H1 (cell line): ENCODE data around the gene STK11. TPM values are rescaled to one million over a fixed set of nuclear protein-coding genes. Genes with fewer than 3 reads are reported as not detected.
A peak's percentile ranks its signal among the peaks of the same experiment; 100 is the strongest.

Source experiments
- CTCF ChIA-PET: fragments of 300-600 bp; sonication (Branson Sonifier 250); formaldehyde crosslinking; loops from one replicate; lab custom pipeline; 2021; ENCODE audit not compliant: partially characterized antibody; lab: Charles Lee
- POLR2A ChIA-PET: fragments of 300-600 bp; sonication (Branson Sonifier 250); formaldehyde crosslinking; loops from one replicate; lab custom pipeline; 2021; ENCODE audit warnings: inconsistent platforms; ENCODE audit not compliant: partially characterized antibody; lab: Charles Lee
- DNase-seq, 2 experiments: peaks; one replicate each; pipeline versions ENCODE4 v3.0.0 to v3.0.0-alpha.2; 2010 to 2022; ENCODE audit warnings: low spot score in 2 of 2, low read depth in 1 of 2, mixed read lengths in 1 of 2
- FAIRE-seq: peaks from 2 replicates; lab custom pipeline; 2011; peaks lifted over from hg19 to GRCh38; lab: Jason Lieb, UNC
- H2AFZ ChIP-seq: 2 replicates; pipeline ENCODE4 v1.8.1; 2012; ENCODE audit warnings: low read length, inconsistent platforms
- H2AK5ac ChIP-seq: 2 replicates; pipeline ENCODE4 v1.6.1; 2013; ENCODE audit warnings: low read depth, low read length
- H2BK120ac ChIP-seq: replicated peaks from 2 replicates; pipeline ENCODE3; 2013; ENCODE audit warnings: low read depth, low read length, inconsistent platforms
- H2BK12ac ChIP-seq: 2 replicates; pipeline ENCODE4 v1.6.1; 2013; ENCODE audit warnings: low read depth, low read length
- H2BK15ac ChIP-seq: 2 replicates; pipeline ENCODE4 v1.6.1; 2013; ENCODE audit warnings: low read length
- H2BK20ac ChIP-seq: 2 replicates; pipeline ENCODE4 v1.6.1; 2013; ENCODE audit warnings: low read length
- H2BK5ac ChIP-seq: 2 replicates; pipeline ENCODE4 v1.6.1; 2013; ENCODE audit warnings: low read depth, low read length
- H3K14ac ChIP-seq: 2 replicates; pipeline ENCODE4 v1.6.1; 2013; ENCODE audit warnings: inconsistent platforms; ENCODE audit not compliant: insufficient read length
- H3K18ac ChIP-seq: 2 replicates; pipeline ENCODE4 v1.6.1; 2013; ENCODE audit warnings: low read length; ENCODE audit errors: extremely low read depth
- H3K23ac ChIP-seq: 2 replicates; pipeline ENCODE4 v1.6.1; 2013; ENCODE audit warnings: inconsistent platforms; ENCODE audit not compliant: insufficient read length
- H3K23me2 ChIP-seq: 2 replicates; pipeline ENCODE4 v1.6.1; 2013; ENCODE audit warnings: low read depth, low read length
- H3K27ac ChIP-seq: 2 replicates; pipeline ENCODE4 v1.6.1; 2011; ENCODE audit warnings: low read depth, low read length, inconsistent platforms
- H3K27me3 ChIP-seq, 4 experiments: replicated peaks in 1 of 4; 1 replicate in 1 of 4; 2 replicates in 3 of 4; pipeline versions ENCODE4 v1.6.1 to v1.8.1; 2011 to 2013; ENCODE audit warnings: low read length in 3 of 4, mild to moderate bottlenecking in 3 of 4, inconsistent platforms in 2 of 4, mixed read lengths in 2 of 4, moderate library complexity in 1 of 4; ENCODE audit not compliant: control insufficient read depth in 3 of 4, insufficient read depth in 3 of 4; ENCODE audit errors: extremely low read depth in 1 of 4
- H3K36me3 ChIP-seq, 4 experiments: 2 replicates each; pipeline versions ENCODE4 v1.6.1 to v1.8.1; 2011 to 2013; ENCODE audit warnings: mild to moderate bottlenecking in 4 of 4, low read length in 3 of 4, moderate library complexity in 2 of 4, control low read depth in 1 of 4, inconsistent platforms in 1 of 4; ENCODE audit not compliant: insufficient read depth in 4 of 4, control insufficient read depth in 2 of 4
- H3K4ac ChIP-seq: replicated peaks from 2 replicates; pipeline ENCODE3; 2013; ENCODE audit warnings: low read length, low read depth, mixed read lengths, inconsistent platforms; ENCODE audit not compliant: insufficient read length
- H3K4me1 ChIP-seq, 4 experiments: replicated peaks in 1 of 4; 1 replicate in 1 of 4; 2 replicates in 3 of 4; pipeline versions ENCODE4 v1.6.1 to v1.8.1; 2011 to 2013; ENCODE audit warnings: low read length in 3 of 4, inconsistent platforms in 2 of 4, mixed read lengths in 1 of 4; ENCODE audit not compliant: insufficient read depth in 4 of 4, control insufficient read depth in 3 of 4
- H3K4me2 ChIP-seq, 2 experiments: 2 replicates each; pipeline versions ENCODE4 v1.6.1 to v1.8.1; 2011 to 2013; ENCODE audit warnings: low read depth in 2 of 2, low read length in 2 of 2, control low read depth in 1 of 2, inconsistent platforms in 1 of 2, mild to moderate bottlenecking in 1 of 2; ENCODE audit not compliant: insufficient read depth in 1 of 2
- H3K4me3 ChIP-seq, 4 experiments: fragments of 200-600, 300-600 bp in 1 of 4; sonication (generic), shearing (Covaris generic), sonication (Bioruptor Twin) in 1 of 4; 2 replicates each; pipeline versions ENCODE4 v1.5.1 to v1.8.1; 2011 to 2016; ENCODE audit warnings: low read length in 4 of 4, low read depth in 3 of 4, control low read depth in 2 of 4, inconsistent platforms in 2 of 4, mild to moderate bottlenecking in 2 of 4, mixed read lengths in 1 of 4, moderate library complexity in 1 of 4; ENCODE audit not compliant: insufficient read depth in 2 of 4; ENCODE audit errors: extremely low read depth in 1 of 4
- H3K56ac ChIP-seq: replicated peaks from 2 replicates; pipeline ENCODE3; 2013; ENCODE audit warnings: low read depth, mild to moderate bottlenecking, mixed read lengths, low read length, inconsistent platforms; ENCODE audit not compliant: insufficient read length
- H3K79me1 ChIP-seq: 2 replicates; pipeline ENCODE4 v1.6.1; 2013; ENCODE audit warnings: low read depth, low read length, control low read depth
- H3K79me2 ChIP-seq, 2 experiments: 2 replicates each; pipeline versions ENCODE4 v1.6.1 to v1.8.1; 2012 to 2013; ENCODE audit warnings: low read length in 2 of 2, mild to moderate bottlenecking in 2 of 2, inconsistent platforms in 1 of 2; ENCODE audit not compliant: insufficient read depth in 2 of 2, control insufficient read depth in 1 of 2
- H3K9ac ChIP-seq, 4 experiments: replicated peaks in 1 of 4; 1 replicate in 1 of 4; 2 replicates in 3 of 4; pipeline versions ENCODE4 v1.6.1 to v1.8.1; 2011 to 2013; ENCODE audit warnings: low read depth in 3 of 4, low read length in 3 of 4, control low read depth in 2 of 4, mild to moderate bottlenecking in 2 of 4, moderate library complexity in 2 of 4, inconsistent platforms in 1 of 4; ENCODE audit errors: extremely low read depth in 1 of 4
- H3K9me3 ChIP-seq, 2 experiments: 2 replicates each; pipeline versions ENCODE4 v1.6.1 to v1.8.1; 2012 to 2013; ENCODE audit warnings: mild to moderate bottlenecking in 2 of 2, moderate library complexity in 2 of 2, control low read depth in 1 of 2, inconsistent platforms in 1 of 2, low read depth in 1 of 2, low read length in 1 of 2, mixed read lengths in 1 of 2; ENCODE audit not compliant: insufficient read depth in 2 of 2
- H4K20me1 ChIP-seq, 2 experiments: replicated peaks in 1 of 2; 2 replicates each; pipeline versions ENCODE3 to v1.8.1; 2011 to 2013; ENCODE audit warnings: inconsistent platforms in 2 of 2, low read length in 2 of 2, mild to moderate bottlenecking in 1 of 2; ENCODE audit not compliant: insufficient read depth in 2 of 2, control insufficient read depth in 1 of 2
- H4K5ac ChIP-seq: 2 replicates; pipeline ENCODE4 v1.6.1; 2013; ENCODE audit warnings: low read length, low read depth, mixed read lengths, inconsistent platforms; ENCODE audit not compliant: insufficient read length
- H4K8ac ChIP-seq: 2 replicates; pipeline ENCODE4 v1.8.0; 2013; ENCODE audit warnings: mild to moderate bottlenecking, moderate library complexity, low read length, inconsistent platforms; ENCODE audit not compliant: insufficient read depth; ENCODE audit errors: extremely low read depth
- H4K91ac ChIP-seq: replicated peaks from 2 replicates; pipeline ENCODE3; 2013; ENCODE audit warnings: low read length, mixed read lengths, inconsistent platforms; ENCODE audit not compliant: insufficient read length
- ZNF274 ChIP-seq: IDR thresholded peaks from 2 replicates; pipeline ENCODE4 v1.7.0; 2012; ENCODE audit warnings: low read length, borderline replicate concordance; ENCODE audit errors: extremely low read depth
- WGBS, 2 experiments: shearing (Covaris generic) in 1 of 2; methylation state at CpG; one replicate each; pipeline versions ENCODE4 v1.1.6 to v1.1.7; 2013 to 2015; ENCODE audit warnings: low lambda C conversion rate in 2 of 2, mixed read lengths in 2 of 2, inconsistent platforms in 1 of 2, low coverage in 1 of 2, missing lambda C conversion rate in 1 of 2; ENCODE audit not compliant: insufficient replicate concordance in 2 of 2, insufficient coverage in 1 of 2, insufficient read length in 1 of 2; ENCODE audit errors: extremely low coverage in 1 of 2, missing lambda C conversion rate in 1 of 2; 5-methylcytosine and 5-hydroxymethylcytosine counted together
- polyA plus RNA-seq, 7 experiments: library from polyadenylated mRNA; depleted of rRNA in 3 of 7; stranded (reverse) in 5 of 7; unstranded in 2 of 7; fragments of >200 nt in 5 of 7; fragments of 200-250 nt in 2 of 7; gene quantifications; 1 replicate in 5 of 7; 2 replicates in 1 of 7; 4 replicates in 1 of 7; pipeline versions ENCODE4 v1.2.1 to v1.2.3, GENCODE V29; 2011 to 2013; ENCODE audit warnings: missing spikeins in 2 of 7, mixed read lengths in 2 of 7
- total RNA-seq: library from RNA; stranded (reverse); fragmentation: NEBNext Ultra II Directional; extraction: Animal tissue kit (Norgen Biotek cat#: 25700); gene quantifications from 2 replicates; pipeline ENCODE4 v1.2.1, GENCODE V29; 2021

The STK11 gene
- total and polyA plus RNA-seq, 2 of the 8 experiments (the other 6 are each of a cell fraction or from before 2014, with no cell fraction given), result 45.3 to 70.7 TPM

GRCh38 chr19:1206150-1206863 lies 729 bp downstream of the STK11 start:
- DNase-seq, result no peak
- no peak for FAIRE-seq

More at GRCh38 chr19:1206150-1206863, 729 bp downstream of the STK11 start:
- peaks cover 14% of the 10 kb centered on the region for H3K23me2 ChIP-seq
- 3% methylated on average over 56 of the region's 78 CpGs; no CpG with 5 or more reads in 1 of the 2 experiments for WGBS, 2 experiments
- TF ChIP-seq ZNF274, result no peak
- H3K79me1 ChIP-seq, result peaks cover 16% of the 10 kb centered on the region
- H3K18ac ChIP-seq, result no peak overlapping the region
- H2BK120ac ChIP-seq, result no peak overlapping the region
- ChIA-PET POLR2A (interaction anchor here (0.8 to 1.3 kb wide), 4 partner anchors 16 to 180 kb away, joined by 3 to 4 read pairs (median 3); partner anchors contain the start of gene CNN2), CTCF (interaction anchor here (0.6 kb wide), 2 partner anchors 346 to 813 kb away, joined by 3 to 4 read pairs; no protein-coding TSS in a partner anchor)
- no peak overlapping the region for H4K5ac ChIP-seq
- H3K27ac ChIP-seq, result no peak overlapping the region; the same call in 1 of the 2 replicates
- H3K4me2 ChIP-seq, result peak overlapping the region; percentile 93 to 100
- H2BK5ac ChIP-seq, result no peak overlapping the region
- H2BK12ac ChIP-seq, result no peak overlapping the region
- H4K91ac ChIP-seq, result no peak overlapping the region
- no peak overlapping the region for H4K8ac ChIP-seq
- no peaks in the 10 kb centered on the region for H3K27me3 ChIP-seq
- H3K9me3 ChIP-seq, result no peaks in the 10 kb centered on the region
- H2AK5ac ChIP-seq, result no peak overlapping the region
- H2BK20ac ChIP-seq, result no peak overlapping the region
- no peak overlapping the region for H2AFZ ChIP-seq
- no peak overlapping the region for H3K4ac ChIP-seq
- H3K4me1 ChIP-seq, result peaks cover 0 to 18% (median 14%) of the 10 kb centered on the region in 4 experiments; a peak in 6 of 7 replicates
- H3K4me3 ChIP-seq, result peak overlapping the region; percentile 66 to 86 (median 76)
- peaks cover 14 to 51% of the 10 kb centered on the region in 2 experiments; a peak in 3 of 4 replicates for H3K79me2 ChIP-seq
- peaks cover 0 to 5% (median 0%) of the 10 kb centered on the region in 4 experiments; a peak in 2 of 8 replicates for H3K36me3 ChIP-seq
- H2BK15ac ChIP-seq, result no peak overlapping the region
- H3K9ac ChIP-seq, result peak overlapping the region; percentile 36 to 95 (median 63); a peak in 4 of 7 replicates
- no peak overlapping the region for H3K56ac ChIP-seq
- H3K14ac ChIP-seq, result no peak overlapping the region
- H3K23ac ChIP-seq, result no peak overlapping the region
- peaks cover 12 to 15% of the 10 kb centered on the region in 2 experiments for H4K20me1 ChIP-seq
